ENCODE measurements around the gene DHTKD1. TPM values are rescaled to one million over a fixed set of nuclear protein-coding genes. Genes with fewer than 3 reads are reported as not detected.

The DHTKD1 gene, protein sequence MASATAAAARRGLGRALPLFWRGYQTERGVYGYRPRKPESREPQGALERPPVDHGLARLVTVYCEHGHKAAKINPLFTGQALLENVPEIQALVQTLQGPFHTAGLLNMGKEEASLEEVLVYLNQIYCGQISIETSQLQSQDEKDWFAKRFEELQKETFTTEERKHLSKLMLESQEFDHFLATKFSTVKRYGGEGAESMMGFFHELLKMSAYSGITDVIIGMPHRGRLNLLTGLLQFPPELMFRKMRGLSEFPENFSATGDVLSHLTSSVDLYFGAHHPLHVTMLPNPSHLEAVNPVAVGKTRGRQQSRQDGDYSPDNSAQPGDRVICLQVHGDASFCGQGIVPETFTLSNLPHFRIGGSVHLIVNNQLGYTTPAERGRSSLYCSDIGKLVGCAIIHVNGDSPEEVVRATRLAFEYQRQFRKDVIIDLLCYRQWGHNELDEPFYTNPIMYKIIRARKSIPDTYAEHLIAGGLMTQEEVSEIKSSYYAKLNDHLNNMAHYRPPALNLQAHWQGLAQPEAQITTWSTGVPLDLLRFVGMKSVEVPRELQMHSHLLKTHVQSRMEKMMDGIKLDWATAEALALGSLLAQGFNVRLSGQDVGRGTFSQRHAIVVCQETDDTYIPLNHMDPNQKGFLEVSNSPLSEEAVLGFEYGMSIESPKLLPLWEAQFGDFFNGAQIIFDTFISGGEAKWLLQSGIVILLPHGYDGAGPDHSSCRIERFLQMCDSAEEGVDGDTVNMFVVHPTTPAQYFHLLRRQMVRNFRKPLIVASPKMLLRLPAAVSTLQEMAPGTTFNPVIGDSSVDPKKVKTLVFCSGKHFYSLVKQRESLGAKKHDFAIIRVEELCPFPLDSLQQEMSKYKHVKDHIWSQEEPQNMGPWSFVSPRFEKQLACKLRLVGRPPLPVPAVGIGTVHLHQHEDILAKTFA
- total RNA-seq = 10 to 100 TPM in 7 of 8 experiments, 1 to 10 TPM in 1; 3.6 to 26.2 (median 19.1) TPM

DNA sequence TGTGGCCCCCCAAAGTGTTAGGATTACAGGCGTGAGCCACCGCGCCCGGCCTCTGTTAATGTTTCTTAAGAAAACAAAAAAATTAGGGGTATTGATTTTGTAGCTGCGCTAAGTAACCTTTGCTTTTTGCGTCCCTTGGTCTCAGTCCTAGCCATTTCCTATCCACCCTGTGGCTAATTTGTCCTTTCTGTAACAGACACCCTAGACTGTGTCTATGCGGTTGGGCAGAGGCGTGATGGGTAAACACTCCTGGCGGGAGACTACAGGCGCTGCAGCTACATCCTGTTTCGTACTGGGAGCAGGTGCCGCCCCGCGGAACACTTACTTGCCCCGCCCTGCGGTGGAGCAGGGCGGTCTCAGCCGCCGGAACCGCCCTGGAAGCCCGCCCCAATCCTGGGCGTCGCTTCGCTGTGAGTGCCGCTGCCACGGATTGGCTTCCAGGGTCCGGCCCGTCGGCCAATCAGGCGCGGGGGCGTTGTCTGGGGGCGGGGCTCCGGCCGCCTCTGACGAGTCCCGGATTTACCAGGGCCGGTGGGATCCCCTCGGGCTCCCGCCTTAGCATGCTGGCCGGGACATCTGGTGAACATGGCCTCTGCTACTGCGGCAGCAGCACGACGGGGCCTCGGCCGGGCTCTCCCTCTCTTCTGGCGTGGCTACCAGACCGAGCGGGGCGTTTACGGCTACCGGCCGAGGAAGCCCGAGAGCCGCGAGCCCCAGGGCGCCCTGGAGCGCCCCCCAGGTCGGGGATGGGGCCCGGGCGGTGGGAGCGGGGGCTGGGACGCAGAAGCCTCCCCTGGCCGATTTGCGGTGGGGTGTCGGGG is at the start of gene DHTKD1:
Gene DHTKD1 (plus strand): TSS at position 506 of the 821 bp plus-strand sequence. CDS start 80 bp downstream, at position 586.
- 0 to 97% (median 3%) methylated on average over 3 to 11 of the region's 66 CpGs; no CpG with 5 or more reads in 5 of the 10 experiments for WGBS, 10 experiments

DNA sequence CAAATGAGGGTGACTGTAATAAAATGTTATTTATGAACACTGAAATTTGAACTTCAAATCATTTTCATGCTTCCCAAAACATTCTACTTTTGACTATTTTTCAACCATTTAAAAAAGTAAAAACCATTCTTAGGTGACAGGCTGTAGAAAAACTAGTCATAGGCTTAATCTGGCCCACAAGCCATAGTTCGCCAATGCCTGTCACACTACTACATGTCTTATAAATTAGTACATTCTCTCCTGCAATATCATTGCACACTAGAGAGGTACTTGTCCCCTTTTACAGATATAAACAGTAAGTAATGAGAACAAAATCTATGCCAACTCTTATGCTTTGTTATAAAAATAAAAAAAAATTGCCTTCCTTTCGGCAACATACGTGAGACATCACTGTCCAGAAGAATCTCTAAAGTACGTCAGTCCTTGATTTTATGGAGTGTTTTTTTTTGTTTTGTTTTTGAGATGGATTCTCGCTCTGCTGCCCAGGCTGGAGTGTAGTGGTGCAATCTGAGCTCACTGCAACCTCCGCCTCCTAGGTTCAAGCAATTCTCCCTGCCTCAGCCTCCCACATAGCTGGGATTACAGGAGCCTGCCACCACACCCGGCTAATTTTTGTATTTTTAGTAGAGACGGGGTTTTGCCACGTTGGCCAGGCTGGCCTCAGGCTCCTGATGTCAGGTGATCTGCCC is 49.3 kb upstream of the DHTKD1 start:
- no peak for ATAC-seq (replicated peaks in 6 of 8)

More for the DNA sequence above, at the start of gene DHTKD1:
- ATAC-seq (replicated peaks in 6 of 8) = peak; percentile 97 to 98 (median 98)
- peak within 1 kb of the TSS; percentile 82 to 96 (median 91) for H3K4me3 ChIP-seq
- in situ Hi-C loops (cut with MboI; ENCODE audit: low pct_unique_long_range_greater_than_20kb in 2 of 9, low sequenced_read_pairs in 9 of 9, unreplicated experiment in 9 of 9) = no loop called here
- H3K27ac ChIP-seq = peak within 1 kb of the TSS; percentile 79 to 84
- peaks cover 5 to 11% of the 10 kb centered on the region in 2 donors for H3K4me1 ChIP-seq (replicated peaks in 1 of 2)

DNA sequence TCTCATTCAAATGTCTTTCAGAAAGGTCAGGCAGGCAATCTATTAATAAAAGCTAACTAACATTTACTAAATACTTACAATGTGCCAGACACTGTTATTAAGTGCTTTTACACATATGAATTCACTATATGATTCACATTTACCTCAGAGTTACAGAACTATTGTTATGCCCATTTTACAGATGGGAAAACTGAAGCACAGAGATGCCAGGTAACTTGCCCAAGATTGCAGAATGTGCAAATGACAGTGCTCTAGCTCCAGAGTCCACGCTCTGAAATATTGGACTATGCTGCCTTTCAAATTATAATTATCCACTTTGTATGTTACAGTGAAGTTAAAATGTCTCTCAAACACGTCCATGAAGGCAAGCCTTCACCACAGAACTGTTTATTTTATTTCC is 48.2 kb upstream of the DHTKD1 start:
- ATAC-seq (replicated peaks in 6 of 8) = no peak
- Histone ChIP-seq H3K4me3 (no peak overlapping the region), H3K27ac (no peak overlapping the region), H3K4me1 (replicated peaks in 1 of 2) (no peaks in the 10 kb centered on the region)
- in situ Hi-C loops (cut with MboI; ENCODE audit: low pct_unique_long_range_greater_than_20kb in 2 of 9, low sequenced_read_pairs in 9 of 9, unreplicated experiment in 9 of 9) = no loop called here
- 83 to 100% (median 98%) methylated on average over 1 to 2 of the region's 2 CpGs; no CpG with 5 or more reads in 2 of the 10 experiments for WGBS, 10 experiments

More for the DNA sequence above, 49.3 kb upstream of the DHTKD1 start:
- WGBS, 10 experiments = 50 to 100% (median 89%) methylated on average over 1 to 8 of the region's 9 CpGs; no CpG with 5 or more reads in 1 of the 10 experiments
- Histone ChIP-seq H3K4me3 (no peak overlapping the region), H3K4me1 (replicated peaks in 1 of 2) (no peaks in the 10 kb centered on the region), H3K27ac (no peak overlapping the region)
- in situ Hi-C loops (cut with MboI; ENCODE audit: low pct_unique_long_range_greater_than_20kb in 2 of 9, low sequenced_read_pairs in 9 of 9, unreplicated experiment in 9 of 9) = no loop called here

DNA sequence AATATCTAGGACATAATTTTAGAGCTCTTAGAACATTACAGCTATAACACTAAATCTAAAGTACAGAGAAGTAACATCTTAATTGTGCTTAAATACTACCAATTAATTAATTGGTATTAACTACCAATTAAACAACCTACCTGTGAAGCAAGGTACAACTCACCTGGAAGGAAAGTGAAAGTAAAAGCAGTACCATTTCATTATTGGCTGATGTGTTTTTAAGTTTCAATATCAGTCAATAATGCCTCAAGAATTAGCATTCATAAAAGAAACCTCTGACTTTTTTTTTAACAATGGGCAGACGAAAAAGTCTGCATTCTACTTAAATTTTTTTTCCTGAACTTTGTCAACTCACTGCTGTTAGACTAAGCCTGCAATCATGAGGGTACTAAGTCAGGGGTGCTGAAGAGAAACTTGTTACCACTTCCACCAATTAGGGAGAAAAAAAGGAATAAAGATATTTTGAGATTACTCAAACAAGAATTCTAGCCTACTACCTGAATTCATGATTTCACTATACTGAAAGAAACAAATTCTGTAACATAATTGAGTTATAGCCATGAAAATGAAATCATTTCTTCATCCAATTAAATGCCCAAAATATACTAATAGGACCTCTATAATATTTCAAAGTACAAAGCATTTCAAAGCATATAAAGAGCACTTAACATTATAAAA is 46.0 kb upstream of the DHTKD1 start:
- Histone ChIP-seq H3K4me3 (no peak overlapping the region), H3K27ac (no peak overlapping the region), H3K4me1 (replicated peaks in 1 of 2) (no peaks in the 10 kb centered on the region)
- WGBS, 10 experiments = 45 to 100% (median 80%) methylated on average over 1 of the region's 1 CpG; no CpG with 5 or more reads in 3 of the 10 experiments
- in situ Hi-C loops (cut with MboI; ENCODE audit: low pct_unique_long_range_greater_than_20kb in 2 of 9, low sequenced_read_pairs in 9 of 9, unreplicated experiment in 9 of 9) = no loop called here
- ATAC-seq (replicated peaks in 6 of 8) = no peak

DNA sequence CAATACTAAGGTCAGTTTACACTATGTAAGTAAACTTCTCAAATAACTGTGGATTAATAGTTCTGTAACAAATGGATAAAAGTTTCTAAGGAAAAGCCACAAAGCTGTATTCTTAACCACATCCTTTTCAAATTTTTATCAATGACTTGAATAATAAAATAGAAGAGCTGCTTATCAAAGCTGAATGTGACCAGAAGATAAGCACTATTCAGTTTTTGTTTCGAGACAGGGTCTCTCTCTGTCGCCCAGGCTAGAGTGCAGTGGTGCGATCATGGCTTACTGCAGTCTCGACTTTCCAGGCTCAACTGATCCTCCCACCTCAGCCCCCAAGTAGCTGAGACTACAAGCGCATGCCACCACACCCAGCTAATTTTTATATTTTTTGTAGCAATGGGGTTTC is 43.2 kb upstream of the DHTKD1 start:
- H3K4me3 ChIP-seq = no peak overlapping the region
- in situ Hi-C loops (cut with MboI; ENCODE audit: low pct_unique_long_range_greater_than_20kb in 2 of 9, low sequenced_read_pairs in 9 of 9, unreplicated experiment in 9 of 9) = no loop called here
- no peak overlapping the region for H3K27ac ChIP-seq
- H3K4me1 ChIP-seq (replicated peaks in 1 of 2) = no peaks in the 10 kb centered on the region
- WGBS, 10 experiments = 87 to 100% (median 100%) methylated on average over 1 to 3 of the region's 5 CpGs; no CpG with 5 or more reads in 3 of the 10 experiments
- no peak for ATAC-seq (replicated peaks in 6 of 8)

DNA sequence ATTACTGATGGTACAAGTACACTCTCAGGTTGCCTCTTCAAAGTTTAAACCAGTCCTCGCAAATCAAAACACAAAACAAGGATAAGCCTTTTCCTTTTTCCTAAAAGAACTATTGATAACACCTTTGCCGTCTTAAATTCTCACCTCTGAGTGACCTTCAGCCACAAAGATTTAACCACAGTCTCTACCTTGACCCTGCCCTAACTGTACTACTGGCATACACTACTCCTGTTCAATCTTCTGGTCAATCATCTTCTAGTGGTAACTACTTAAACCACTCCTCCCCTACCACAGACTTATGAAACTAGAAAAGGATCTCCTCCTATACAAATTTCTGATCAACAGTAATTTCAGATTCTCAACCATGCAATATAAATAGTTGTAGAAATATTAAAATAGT is 41.2 kb upstream of the DHTKD1 start:
- no peak overlapping the region for H3K27ac ChIP-seq
- no peak for ATAC-seq (replicated peaks in 6 of 8)
- no peak overlapping the region for H3K4me3 ChIP-seq
- in situ Hi-C loops (cut with MboI; ENCODE audit: low pct_unique_long_range_greater_than_20kb in 2 of 9, low sequenced_read_pairs in 9 of 9, unreplicated experiment in 9 of 9) = no loop called here
- H3K4me1 ChIP-seq (replicated peaks in 1 of 2) = no peaks in the 10 kb centered on the region
- WGBS, 10 experiments = 89 to 100% (median 93%) methylated on average over 1 to 2 of the region's 2 CpGs; no CpG with 5 or more reads in 3 of the 10 experiments

DNA sequence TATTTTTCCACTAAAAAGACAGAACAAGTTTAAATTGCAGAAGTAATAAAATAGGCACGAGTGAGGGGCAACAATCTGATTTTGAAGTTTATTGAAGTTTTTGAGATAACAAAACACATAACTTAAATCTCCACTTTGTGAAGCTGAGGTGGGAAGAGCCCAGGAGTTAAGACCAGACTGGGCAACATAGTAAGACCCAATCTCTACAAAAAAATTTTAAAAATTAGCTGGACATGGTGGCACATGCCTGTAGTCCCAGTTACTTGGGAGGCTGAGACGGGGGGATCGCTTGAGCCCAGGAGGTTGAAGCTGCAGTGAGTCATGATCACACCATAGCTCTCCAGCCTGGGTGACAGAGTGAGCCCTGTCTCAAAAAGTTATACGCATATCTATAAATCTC is 37.4 kb upstream of the DHTKD1 start:
- no peak overlapping the region for H3K27ac ChIP-seq
- no peak overlapping the region for H3K4me3 ChIP-seq
- H3K4me1 ChIP-seq (replicated peaks in 1 of 2) = no peaks in the 10 kb centered on the region
- WGBS, 10 experiments = 78 to 100% (median 92%) methylated on average over 1 to 4 of the region's 4 CpGs; no CpG with 5 or more reads in 1 of the 10 experiments
- no peak for ATAC-seq (replicated peaks in 6 of 8)
- in situ Hi-C loops (cut with MboI; ENCODE audit: low pct_unique_long_range_greater_than_20kb in 2 of 9, low sequenced_read_pairs in 9 of 9, unreplicated experiment in 9 of 9) = no loop called here

DNA sequence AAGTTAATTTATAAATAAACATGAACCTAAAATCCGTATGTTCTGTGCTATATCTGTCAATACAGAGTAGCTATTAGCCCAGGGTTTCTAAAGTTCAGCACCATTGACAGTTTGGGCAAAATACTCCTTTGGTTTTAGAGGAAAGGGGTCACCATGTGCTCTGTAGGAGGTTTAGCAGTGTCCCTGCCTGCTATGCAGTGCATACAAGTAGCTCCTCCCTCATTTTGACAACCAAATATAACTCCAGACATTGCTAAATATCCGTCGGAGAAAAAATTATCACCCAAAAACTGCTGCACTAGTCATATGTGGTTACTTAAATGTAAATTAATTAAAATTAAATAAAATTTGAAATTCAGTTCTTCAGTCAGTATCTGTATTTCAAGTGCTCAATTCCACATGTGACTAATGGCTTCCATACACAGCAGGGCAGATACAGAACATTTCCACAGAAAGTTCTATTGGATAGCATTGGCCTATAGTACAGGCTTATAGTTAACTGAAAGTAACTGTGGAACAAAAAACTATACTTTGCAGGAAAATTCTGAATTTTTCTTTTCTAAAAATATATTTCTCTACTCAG is 32.6 kb upstream of the DHTKD1 start:
- WGBS, 10 experiments = 0 to 100% (median 47%) methylated on average over 1 to 3 of the region's 3 CpGs; no CpG with 5 or more reads in 2 of the 10 experiments
- Histone ChIP-seq H3K4me3 (no peak overlapping the region), H3K27ac (no peak overlapping the region), H3K4me1 (replicated peaks in 1 of 2) (peaks cover 0 to 3% of the 10 kb centered on the region in 2 donors)
- peak in 3 of 8 experiments; percentile 93 to 95 (median 95) for ATAC-seq (replicated peaks in 6 of 8)
- in situ Hi-C loops (cut with MboI; ENCODE audit: low pct_unique_long_range_greater_than_20kb in 2 of 9, low sequenced_read_pairs in 9 of 9, unreplicated experiment in 9 of 9) = no loop called here

DNA sequence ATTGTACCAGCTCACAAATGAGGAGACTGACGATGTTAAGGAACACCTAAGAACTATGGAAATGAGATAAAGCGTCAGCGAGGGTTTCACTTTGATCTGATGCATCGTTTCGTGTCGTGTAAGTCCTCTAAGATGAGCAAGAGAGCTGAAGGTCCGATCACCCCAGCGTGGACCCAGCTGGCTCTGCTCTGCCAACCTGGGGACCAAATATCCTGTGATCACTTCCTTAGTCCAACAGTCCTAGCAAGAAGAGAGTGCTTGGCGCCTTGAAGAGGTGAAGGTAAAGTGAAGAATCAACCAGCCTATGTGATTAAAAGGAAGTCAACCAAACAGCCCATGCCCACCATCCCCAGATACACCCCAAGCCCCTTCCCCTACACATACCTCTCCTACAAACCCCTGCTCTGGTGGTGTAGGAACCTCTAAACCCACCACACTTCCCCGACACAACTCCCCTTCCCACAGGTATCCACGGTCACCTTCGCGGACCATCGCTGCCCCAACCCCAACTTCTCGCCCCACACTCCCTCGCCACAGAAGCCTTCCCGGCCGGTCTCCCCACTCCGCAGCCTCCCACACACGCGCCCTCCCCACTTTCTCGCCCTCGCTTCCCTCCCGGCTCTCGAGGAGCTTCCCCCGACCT is 26.9 kb upstream of the DHTKD1 start:
- Histone ChIP-seq H3K4me3 (peak overlapping the region; percentile 44 to 87 (median 65)), H3K4me1 (replicated peaks in 1 of 2) (peaks cover 5 to 12% of the 10 kb centered on the region in 2 donors), H3K27ac (peak overlapping the region; percentile 99 to 100)
- in situ Hi-C loops (cut with MboI; ENCODE audit: low pct_unique_long_range_greater_than_20kb in 2 of 9, low sequenced_read_pairs in 9 of 9, unreplicated experiment in 9 of 9) = no loop called here
- peak in 5 of 8 experiments; percentile 1 to 9 (median 7) for ATAC-seq (replicated peaks in 6 of 8)
- 0 to 11% (median 0%) methylated on average over 1 to 9 of the region's 26 CpGs; no CpG with 5 or more reads in 2 of the 10 experiments for WGBS, 10 experiments

DNA sequence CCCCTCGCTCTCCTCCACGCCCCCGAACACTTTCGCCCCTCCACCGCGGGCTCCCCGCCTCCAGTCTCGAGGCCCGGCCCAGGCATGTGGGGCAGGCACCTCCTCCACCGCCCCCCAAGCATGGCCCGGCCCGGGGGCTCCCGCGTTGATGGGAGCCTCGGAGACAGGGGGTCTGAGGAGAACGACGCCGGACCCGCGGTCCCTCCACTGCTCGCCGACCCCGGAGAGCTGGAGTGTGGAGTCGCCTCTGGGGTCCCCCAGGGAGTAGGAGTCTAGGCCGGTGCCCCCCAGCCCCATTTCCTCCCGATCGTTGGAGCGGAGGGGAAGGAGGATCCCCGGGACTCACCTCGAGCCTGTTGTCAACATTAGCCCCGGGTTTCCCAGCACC is 26.4 kb upstream of the DHTKD1 start:
- Histone ChIP-seq H3K4me1 (replicated peaks in 1 of 2) (peaks cover 5 to 12% of the 10 kb centered on the region in 2 donors), H3K4me3 (peak overlapping the region; percentile 44 to 87 (median 65)), H3K27ac (peak overlapping the region; percentile 99 to 100)
- WGBS, 10 experiments = 20% methylated on average over 1 of the region's 31 CpGs; no CpG with 5 or more reads in 9 of the 10 experiments
- in situ Hi-C loops (cut with MboI; ENCODE audit: low pct_unique_long_range_greater_than_20kb in 2 of 9, low sequenced_read_pairs in 9 of 9, unreplicated experiment in 9 of 9) = no loop called here
- peak; percentile 21 to 58 (median 43) for ATAC-seq (replicated peaks in 6 of 8)

Data from motor neuron (in vitro differentiated cells).